Colonic mucosa (tissue), 4 donors: ENCODE measurements around the gene COL6A6. TPM values are rescaled to one million over a fixed set of nuclear protein-coding genes. Genes with fewer than 3 reads are reported as not detected.

ENCODE experiments used
- DNase-seq: peaks from one replicate; pipeline ENCODE4 v3.0.0-alpha.2; 2020
- H3K27ac ChIP-seq: fragments of 200-600 bp; one replicate; pipeline ENCODE4 v1.8.0; 2021
- H3K27me3 ChIP-seq: fragments of 200-600 bp; one replicate; pipeline ENCODE4 v1.8.0; 2021
- H3K36me3 ChIP-seq: fragments of 200-600 bp; one replicate; pipeline ENCODE4 v1.8.0; 2021
- H3K4me1 ChIP-seq: fragments of 200-600 bp; one replicate; pipeline ENCODE4 v1.8.0; 2021; ENCODE audit warnings: mild to moderate bottlenecking
- H3K4me3 ChIP-seq: fragments of 200-600 bp; one replicate; pipeline ENCODE4 v1.8.0; 2021
- H3K9ac ChIP-seq, 2 donors: one replicate each; pipeline ENCODE4 v1.7.0; 2013; ENCODE audit warnings: control low read depth in 2 of 2, low read depth in 2 of 2, low read length in 2 of 2
- H3K9me3 ChIP-seq: fragments of 200-600 bp; one replicate; pipeline ENCODE4 v1.8.0; 2021
- intact Hi-C: fragments of 100-400 bp; cut with DNase I; formaldehyde crosslinking; loops from one replicate; pipeline ENCODE4 v1.14.1; 2022
- total RNA-seq, 2 donors: library from RNA; stranded (reverse); fragmentation: NEBNext Ultra II Directional in 1 of 2; extraction: Animal tissue kit (Norgen Biotek cat#: 25700) in 1 of 2; gene quantifications; one replicate each; pipeline ENCODE4 v1.2.1, GENCODE V29; 2021
- TF ChIP-seq, protein P1 (sequence below): fragments of 200-600 bp; IDR thresholded peaks from one replicate; pipeline ENCODE4 v1.8.0; 2022; ENCODE audit warnings: antibody characterized with exemption, mild to moderate bottlenecking
- donor health status: healthy.
- donor health status: DM: no; HTN: no; CAD: no.
- donor health status: DM: no; HTN: no; CAD: no.

COL6A6 gene
- not detected for total RNA-seq

DNA sequence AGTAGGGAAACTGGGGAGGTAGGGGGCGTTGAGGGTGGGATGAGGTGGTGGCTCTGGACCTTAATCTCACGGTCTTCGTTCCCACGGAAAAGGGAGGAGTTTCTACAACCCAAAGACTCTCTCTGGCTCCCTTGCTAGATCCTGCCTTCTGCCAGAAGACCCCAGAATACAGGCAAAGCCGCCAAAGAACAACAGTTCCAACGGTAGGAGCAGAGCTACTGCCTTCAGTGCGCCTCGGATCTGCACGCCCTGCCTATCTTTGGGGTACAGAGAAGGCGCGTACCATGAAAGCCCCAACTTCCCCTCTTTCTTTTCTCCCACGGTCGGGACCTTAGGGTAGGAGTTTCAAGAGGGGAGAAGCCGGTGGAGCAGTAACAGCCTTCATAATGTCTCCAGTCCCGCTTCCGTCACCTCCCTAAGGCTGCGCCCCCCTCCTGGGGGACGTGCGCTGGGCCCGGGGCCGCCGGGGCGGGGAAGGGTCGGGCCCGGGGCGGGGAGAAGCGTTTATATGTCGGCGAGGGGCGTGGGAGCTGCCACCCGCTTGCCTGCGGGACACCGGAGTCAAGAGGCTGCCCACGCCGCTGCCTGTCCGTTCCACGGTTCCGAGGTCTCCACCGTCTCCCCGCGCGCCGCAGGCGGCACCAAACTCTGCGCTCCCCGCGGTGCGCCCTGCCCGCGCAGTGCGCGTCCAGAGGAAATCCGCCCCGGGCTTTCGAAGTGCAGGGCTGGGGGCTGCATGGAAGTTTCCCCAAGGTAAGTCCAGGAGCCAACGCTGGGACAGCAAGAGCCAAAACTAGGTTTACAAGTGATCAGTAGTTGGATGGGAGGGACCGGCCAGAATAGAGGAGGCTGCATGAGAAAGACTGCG, at the start of gene COL6A6:
TSS of gene COL6A6 (plus strand) at position 533 of the 868 bp plus-strand sequence. CDS start 43,188 bp downstream, outside the sequence.
- intact Hi-C loops = no loop called here
- Histone ChIP-seq H3K27me3 (peaks cover 10% of the 10 kb centered on the region), H3K27ac (no peak within 1 kb of the TSS), H3K36me3 (no peaks in the 10 kb centered on the region), H3K9me3 (no peaks in the 10 kb centered on the region), H3K4me1 (no peaks in the 10 kb centered on the region), H3K4me3 (no peak within 1 kb of the TSS), H3K9ac (no peak within 1 kb of the TSS)
- TF ChIP-seq, protein P1, sequence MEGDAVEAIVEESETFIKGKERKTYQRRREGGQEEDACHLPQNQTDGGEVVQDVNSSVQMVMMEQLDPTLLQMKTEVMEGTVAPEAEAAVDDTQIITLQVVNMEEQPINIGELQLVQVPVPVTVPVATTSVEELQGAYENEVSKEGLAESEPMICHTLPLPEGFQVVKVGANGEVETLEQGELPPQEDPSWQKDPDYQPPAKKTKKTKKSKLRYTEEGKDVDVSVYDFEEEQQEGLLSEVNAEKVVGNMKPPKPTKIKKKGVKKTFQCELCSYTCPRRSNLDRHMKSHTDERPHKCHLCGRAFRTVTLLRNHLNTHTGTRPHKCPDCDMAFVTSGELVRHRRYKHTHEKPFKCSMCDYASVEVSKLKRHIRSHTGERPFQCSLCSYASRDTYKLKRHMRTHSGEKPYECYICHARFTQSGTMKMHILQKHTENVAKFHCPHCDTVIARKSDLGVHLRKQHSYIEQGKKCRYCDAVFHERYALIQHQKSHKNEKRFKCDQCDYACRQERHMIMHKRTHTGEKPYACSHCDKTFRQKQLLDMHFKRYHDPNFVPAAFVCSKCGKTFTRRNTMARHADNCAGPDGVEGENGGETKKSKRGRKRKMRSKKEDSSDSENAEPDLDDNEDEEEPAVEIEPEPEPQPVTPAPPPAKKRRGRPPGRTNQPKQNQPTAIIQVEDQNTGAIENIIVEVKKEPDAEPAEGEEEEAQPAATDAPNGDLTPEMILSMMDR = no peak
- no peak for DNase-seq

GRCh38 chr3:130468311-130468710, 48.7 kb upstream of the COL6A6 start:
- no peaks in the 10 kb centered on the region for H3K36me3 ChIP-seq
- no peaks in the 10 kb centered on the region for H3K4me1 ChIP-seq
- no peaks in the 10 kb centered on the region for H3K9me3 ChIP-seq
- TF ChIP-seq, protein P1 = no peak
- H3K27me3 ChIP-seq = no peaks in the 10 kb centered on the region
- no peak overlapping the region for H3K27ac ChIP-seq
- H3K9ac ChIP-seq = no peak overlapping the region
- intact Hi-C loops = no loop called here
- no peak overlapping the region for H3K4me3 ChIP-seq
- no peak for DNase-seq

DNA sequence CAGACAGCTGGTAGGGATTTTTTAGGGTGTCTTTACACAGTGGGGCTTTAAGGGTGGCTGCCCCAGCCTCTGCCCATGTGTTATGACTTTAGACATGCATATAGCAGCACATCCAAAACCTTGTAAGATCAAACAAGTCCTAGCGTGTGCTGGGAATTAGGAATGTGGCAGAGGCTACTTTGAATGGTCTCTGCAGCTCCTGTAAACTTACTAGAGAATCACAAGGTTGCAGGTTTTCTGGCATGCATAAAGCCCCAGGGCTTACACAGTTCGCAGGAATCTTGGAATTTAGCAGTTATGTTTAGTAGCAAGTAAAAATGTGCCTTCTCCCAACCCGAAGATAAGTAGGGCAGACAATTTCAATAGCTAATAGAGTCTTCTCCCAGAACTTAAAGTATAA, 46.9 kb upstream of the COL6A6 start:
- Histone ChIP-seq H3K27ac (no peak overlapping the region), H3K9me3 (no peaks in the 10 kb centered on the region), H3K27me3 (no peaks in the 10 kb centered on the region), H3K4me1 (no peaks in the 10 kb centered on the region), H3K36me3 (no peaks in the 10 kb centered on the region), H3K4me3 (no peak overlapping the region), H3K9ac (no peak overlapping the region)
- no peak for DNase-seq
- TF ChIP-seq, protein P1 = no peak
- intact Hi-C loops = no loop called here

- H3K27me3 ChIP-seq = no peaks in the 10 kb centered on the region
- H3K27ac ChIP-seq = no peak overlapping the region
- intact Hi-C loops = no loop called here
Observed at GRCh38 chr3:130473416-130473815, 43.6 kb upstream of the COL6A6 start.

GRCh38 chr3:130480736-130481135, 36.2 kb upstream of the COL6A6 start:
- H3K9me3 ChIP-seq = no peaks in the 10 kb centered on the region
- TF ChIP-seq, protein P1 = no peak
- H3K36me3 ChIP-seq = no peaks in the 10 kb centered on the region
- H3K27me3 ChIP-seq = no peaks in the 10 kb centered on the region
- intact Hi-C loops = no loop called here
- no peak overlapping the region for H3K4me3 ChIP-seq
- no peaks in the 10 kb centered on the region for H3K4me1 ChIP-seq
- DNase-seq = no peak
- H3K9ac ChIP-seq = no peak overlapping the region
- no peak overlapping the region for H3K27ac ChIP-seq

More at GRCh38 chr3:130473416-130473815, 43.6 kb upstream of the COL6A6 start:
- Histone ChIP-seq H3K4me3 (no peak overlapping the region), H3K9me3 (no peaks in the 10 kb centered on the region), H3K9ac (no peak overlapping the region), H3K36me3 (no peaks in the 10 kb centered on the region), H3K4me1 (no peaks in the 10 kb centered on the region)
- TF ChIP-seq, protein P1 = no peak
- DNase-seq = no peak
